B cell (primary cell): ENCODE results near the gene GIPR.

ENCODE experiments used
- CTCF ChIP-seq: fragments of 200-600 bp; IDR thresholded peaks from one replicate; pipeline ENCODE4 v1.8.0; 2022; ENCODE audit warnings: antibody characterized with exemption, mild to moderate bottlenecking
- EZH2 ChIP-seq: IDR thresholded peaks from 2 replicates; pipeline ENCODE4 v1.6.1; 2012; ENCODE audit warnings: borderline replicate concordance, low read depth, mild to moderate bottlenecking, moderate library complexity, low read length; ENCODE audit not compliant: insufficient read depth, poor library complexity, severe bottlenecking

- TF ChIP-seq CTCF (no peak), EZH2 (no peak)
These were observed 2.8 kb downstream of the GIPR start for GRCh38 chr19:45670670-45671453.
